Measurements from ENCODE around the gene FEN1.
A peak's percentile ranks its signal among the peaks of the same experiment; 100 is the strongest.

The FEN1 gene

DNA sequence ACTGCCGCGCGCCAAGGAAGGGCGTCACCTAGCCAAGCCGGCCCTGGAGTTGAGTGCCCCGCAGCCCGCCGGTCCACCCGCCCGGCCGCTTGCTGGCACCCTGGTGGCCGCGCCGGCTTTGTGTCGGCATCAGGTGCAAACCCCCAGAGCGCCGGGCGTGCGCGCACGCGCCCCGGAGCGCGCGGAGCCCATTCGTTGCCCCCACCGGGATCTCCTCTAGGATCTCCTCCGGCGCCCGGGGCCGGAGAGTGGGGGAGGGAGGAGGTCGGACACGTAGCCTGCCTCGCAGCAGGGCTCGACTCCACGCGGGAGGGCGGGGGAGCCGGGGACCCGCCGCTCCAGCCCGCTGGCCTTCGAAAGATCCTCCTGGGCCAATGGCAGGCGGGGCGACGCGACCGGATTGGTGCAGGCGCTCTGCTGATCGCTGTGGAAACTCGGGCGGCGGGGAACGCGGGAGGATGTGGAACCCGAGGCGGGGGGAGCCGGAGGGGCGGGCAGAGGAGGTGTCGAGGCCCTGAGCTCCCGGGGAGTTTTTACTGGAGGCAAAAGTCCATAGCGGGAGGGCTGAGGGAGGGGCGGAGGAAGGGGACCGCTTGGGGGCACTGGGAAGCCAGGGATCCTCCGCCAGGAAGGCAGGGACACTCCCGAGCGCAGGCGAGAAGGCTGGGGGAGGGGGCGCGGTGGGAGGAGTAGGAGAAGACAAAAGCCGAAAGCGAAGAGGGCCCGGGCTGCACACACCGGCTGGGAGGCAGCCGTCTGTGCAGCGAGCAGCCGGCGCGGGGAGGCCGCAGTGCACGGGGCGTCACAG is 35.1 kb downstream of the FEN1 start, which contains the start of gene FADS2:
Gene FADS2, plus strand, starts transcription at position 730 of the 808 bp plus-strand sequence. CDS start 91 bp downstream, outside the sequence.
- DNase-seq = peak; percentile 82

DNA sequence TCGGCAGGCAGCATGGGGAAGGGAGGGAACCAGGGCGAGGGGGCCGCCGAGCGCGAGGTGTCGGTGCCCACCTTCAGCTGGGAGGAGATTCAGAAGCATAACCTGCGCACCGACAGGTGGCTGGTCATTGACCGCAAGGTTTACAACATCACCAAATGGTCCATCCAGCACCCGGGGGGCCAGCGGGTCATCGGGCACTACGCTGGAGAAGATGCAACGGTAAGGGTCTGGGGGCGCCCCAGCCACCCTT is 35.6 kb downstream of the FEN1 start:
- no peak for DNase-seq

DNA sequence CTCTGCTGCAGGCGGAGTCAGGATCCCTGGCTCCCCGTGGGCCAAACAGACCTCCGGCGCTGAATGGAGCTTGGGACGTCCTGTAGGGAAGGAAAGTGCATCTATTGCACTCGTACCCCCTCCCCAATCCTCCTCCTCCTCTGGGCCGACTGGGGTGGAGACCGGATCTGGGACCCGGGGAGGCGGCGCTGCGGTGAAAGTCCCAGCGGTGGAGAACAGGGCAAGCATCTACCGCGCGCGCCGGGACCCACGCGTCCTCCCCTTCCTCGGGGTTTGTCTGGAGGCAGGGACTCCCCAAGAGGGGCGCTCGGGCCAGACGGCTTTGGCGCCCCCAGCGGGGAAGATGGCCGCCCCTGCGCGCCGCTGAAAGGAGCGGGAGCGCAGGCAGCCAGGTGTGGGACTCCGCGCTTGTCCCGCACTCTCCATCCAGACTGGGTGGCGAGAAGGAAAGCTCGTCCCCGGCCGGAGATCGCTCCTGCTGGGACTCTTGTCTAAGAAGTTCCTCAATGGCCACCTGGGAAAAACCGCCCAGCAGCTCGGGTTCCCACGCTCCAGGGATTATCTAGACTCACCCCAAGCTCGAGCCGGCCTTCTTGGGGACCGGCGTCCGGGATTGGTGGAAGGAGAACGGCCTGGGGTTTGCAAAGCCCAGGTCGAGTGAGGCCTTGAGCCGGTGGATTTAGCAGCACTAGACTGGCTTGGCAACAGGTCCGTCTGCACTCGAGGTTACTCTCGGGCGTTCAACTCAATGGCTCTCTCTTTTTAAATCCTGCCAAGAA is 36.1 kb downstream of the FEN1 start:
- no peak for DNase-seq

DNA sequence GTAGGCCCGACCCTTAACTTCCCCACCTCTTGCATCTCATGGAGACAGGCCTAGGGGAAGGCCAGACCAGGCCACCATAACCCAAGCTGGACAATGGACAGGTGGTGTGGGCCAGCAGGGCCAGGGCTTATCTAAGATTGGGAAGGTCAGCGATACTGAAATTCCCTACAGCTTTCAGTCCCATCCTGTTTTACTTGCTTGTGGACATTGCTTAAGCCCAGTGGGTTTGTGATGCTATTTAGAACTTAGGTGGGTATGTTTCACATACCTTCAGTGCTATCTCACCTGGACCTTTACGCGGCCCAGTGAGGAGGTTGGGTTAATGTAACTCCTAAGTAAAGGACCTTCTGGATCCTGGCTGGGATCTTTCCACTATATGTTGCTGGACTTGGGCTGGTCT is 37.1 kb downstream of the FEN1 start:
- DNase-seq = no peak

DNA sequence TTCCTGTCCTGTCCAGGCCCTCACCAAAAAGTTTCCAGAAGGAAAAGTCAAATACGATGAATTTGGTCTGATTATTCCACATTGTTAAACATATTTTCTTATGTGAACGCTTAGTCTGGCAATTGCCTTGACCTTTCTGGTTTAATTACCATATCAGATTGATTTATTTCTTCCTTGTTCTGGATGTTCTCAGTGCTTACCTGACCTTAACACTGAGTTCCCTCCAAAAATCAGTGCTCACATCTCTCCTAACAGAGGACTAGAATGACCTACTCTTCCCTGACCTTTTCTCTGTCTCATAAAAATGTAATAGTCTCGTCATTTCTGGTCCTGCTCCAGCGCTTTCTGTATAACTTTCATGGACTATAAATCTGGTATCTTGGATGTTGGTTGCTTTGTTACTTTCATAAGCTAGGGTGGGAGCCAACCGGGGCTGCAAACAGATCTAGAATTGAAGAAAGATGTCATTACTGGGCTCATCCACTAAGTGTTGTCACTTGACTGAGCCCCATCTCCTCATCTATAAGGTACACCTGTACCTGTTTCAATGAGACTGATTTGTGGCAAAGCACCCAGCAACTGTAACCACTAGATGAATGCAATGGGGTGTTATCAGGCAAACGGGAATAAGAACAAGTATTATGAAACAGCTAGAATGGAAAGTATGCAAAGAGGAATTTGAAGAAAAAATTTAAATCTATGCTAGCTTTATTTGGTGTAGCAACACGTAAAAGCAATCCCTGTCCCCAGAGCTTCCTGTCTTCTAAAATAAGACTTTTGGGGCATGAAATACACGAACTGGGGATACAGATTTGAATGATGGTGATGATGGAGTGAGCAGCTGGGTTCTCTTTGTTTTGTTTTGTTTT is 37.8 kb downstream of the FEN1 start:
- no peak for DNase-seq

DNA sequence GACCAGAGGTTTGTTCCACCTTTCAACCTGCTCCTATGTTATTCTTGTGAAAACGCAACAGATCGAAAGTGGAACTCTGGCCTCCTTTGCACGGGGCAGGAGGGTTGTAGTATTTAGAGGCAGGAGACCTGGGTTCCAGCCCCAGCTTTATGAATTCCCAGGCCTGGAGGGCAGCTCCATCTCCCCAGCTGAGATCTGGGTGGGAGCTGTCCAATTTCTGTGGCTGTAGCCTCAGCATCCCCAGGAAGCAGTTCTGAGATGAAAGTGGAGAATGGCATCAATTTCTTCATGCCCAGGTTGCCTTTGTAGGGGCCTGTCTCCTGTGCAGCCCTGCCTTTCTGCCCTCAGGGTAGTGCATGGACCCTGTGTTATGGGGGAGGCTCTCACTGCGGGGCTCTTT is 39.5 kb downstream of the FEN1 start:
- no peak for DNase-seq

DNA sequence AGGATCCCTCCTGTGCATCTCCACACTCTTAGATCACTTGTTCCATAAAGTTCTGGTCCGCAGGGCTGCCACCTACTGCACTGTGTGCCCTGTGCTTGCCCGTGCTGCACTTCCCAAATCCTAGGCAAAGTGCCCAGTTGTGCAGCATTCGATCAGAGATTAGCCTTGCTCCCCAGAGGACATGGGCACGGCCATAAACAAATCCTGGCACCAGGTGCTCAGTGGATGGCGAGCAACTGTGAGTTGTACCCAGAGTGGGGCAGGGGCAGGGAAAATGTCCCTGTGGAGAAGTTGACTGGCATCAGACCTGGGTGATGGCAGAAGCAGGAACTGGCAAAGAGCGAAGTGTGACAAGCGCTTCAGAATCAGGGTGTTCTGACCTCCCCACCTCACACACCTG is 40.0 kb downstream of the FEN1 start:
- no peak for DNase-seq

DNA sequence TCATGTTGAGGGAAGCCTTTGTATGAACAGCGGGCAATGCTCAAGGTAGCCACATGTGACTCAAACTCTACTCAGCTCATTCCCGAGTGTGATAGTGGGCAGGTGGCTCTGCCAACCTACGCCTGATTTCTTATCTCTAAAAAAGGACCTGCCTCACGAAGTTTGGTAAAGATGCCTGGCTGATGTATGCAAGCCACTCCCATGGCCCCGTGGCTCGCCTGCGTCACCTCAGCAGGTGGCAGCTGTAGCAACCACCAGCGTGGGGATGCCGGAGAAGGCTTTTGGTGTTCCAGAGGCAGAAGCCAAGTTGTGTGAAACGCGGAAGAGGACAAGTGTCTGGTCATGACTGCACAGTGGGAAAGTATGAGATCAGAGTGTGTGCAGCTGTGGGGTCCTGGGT is 40.8 kb downstream of the FEN1 start:
- no peak for DNase-seq

DNA sequence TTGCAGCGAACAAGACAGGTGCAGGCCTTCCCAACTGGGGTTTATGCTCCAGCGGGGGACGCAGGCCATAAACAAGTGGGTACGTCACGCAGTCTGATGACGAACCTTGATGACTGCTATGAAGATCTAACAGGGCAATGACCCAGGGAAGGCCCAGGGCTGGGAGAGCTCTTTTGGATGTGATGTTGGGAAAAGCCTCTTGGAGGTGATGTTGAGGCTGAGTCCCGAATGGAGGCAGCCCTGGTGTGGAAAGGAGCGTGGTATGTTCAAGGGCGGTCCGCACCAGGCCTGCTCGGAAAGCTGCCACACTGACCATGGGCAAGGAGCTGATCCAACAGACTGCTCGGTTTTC is 41.2 kb downstream of the FEN1 start:
- no peak for DNase-seq

DNA sequence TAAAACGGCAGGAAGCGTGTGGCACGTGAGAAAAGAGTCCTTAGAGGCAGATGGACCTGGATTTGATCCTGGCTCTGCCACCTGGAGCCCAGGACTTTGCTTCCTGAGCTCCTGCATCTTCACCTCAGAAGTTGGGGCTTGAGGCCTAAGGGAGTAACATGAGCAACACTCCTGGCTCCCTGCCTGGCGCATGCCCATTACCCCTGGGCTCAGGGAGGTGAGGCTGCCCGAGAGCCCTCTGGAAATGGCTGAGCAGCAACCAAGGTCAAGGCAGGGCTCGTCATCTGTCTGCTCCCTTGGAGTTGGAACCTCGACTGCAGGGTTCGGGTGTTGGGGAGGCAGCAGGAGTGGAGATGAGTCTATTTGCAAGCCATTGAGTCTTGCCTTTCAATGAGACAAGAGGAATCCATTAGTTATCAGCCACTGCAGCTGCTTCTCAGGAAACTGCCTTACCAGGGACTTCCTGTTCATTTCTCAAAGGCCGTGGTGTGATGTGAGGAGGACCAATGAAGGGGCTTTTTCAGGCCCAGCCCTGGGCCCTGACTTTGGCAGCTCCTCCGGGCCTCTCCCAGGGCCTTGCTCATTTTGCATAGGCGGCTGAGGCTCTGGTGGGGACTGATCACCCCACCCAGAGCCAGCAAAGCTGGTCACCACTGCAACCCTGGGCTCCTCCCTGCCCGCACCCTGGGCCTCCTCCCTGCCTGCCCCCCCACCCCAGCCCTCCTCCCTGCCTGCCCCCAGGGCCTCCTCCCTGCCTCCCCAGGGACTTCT is 41.8 kb downstream of the FEN1 start:
- no peak for DNase-seq

DNA sequence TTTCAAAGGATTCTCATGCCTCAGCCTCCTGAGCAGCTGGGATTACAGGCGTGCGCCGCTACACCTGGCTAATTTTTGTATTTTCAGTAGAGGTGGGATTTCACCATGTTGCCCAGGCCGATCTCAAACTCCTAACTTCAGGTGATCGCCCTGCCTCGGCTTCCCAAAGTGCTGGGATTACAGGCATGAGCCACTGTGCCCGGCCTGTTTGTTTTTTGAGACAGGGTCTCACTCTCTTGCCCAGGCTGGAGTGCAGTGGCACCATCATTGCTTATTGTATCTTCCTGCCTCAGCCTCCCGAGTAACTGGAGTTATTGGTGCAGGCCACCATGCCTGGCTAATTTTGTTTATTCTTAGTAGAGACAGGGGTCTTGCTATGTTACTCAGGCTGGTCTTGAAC is 43.5 kb downstream of the FEN1 start:
- DNase-seq = no peak

DNA sequence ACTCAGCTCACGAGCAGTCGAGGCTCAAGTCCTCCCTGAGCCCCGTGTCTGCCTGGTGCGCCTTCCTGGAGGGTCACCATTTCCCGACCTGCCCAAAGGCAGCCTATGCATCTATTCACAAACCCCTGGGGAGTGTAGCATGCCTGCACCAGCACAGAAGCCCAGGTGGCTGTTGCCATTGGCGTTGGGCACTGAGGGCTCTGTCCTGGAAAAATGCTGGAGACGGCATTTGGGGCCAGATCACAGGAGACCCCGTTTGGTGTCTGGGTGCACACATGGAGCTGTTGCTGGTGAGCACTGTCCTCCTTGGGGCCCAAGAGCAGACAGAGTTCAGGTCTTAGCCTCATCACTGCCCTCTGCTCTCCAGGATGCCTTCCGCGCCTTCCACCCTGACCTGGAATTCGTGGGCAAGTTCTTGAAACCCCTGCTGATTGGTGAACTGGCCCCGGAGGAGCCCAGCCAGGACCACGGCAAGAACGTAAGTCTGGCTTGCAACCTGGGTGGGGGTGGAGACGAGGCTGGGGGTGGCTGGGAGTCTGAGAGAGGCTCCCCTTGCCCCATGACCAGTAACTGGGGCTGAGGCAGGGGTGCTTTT is 44.8 kb downstream of the FEN1 start:
- DNase-seq = no peak

DNA sequence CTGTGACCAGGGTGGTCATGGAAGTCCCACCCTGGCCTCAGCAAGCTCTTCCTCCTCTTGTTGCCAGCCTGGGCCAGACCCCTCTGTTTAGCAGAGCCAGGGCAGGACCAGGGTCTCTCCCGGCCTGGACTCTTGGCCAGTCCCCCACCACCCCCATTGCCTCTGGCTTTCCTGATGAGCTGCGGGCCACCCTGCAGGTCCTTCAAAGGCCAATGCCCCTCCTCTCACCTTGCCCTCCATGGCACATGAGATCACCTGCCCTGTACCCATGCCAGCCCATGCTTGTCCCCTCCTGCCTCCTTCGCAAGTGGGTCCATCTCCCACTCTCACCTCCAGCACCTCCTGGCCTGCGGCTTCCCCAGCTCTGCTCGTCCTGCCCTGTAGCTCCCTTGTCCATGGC is 45.8 kb downstream of the FEN1 start:
- DNase-seq = no peak

DNA sequence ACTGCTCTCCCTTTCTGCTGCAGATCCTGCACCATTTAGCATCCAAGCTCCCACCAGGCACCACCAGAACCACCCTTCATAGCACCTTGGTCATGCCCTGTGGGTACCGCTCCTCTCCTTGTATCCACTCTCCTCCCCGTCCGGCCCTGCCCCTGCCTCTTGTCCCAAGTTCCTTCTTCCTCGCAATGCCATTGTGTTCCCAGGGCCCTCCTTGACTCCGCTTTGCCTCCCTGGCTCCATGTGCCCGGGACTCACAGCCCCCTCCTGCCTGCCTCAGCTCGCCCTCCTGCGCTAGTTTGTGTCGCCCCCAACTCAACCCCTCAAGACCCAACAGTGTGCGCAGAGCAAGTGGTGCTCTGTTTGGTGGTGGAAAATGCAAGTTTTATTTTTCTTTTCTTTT is 46.2 kb downstream of the FEN1 start:
- no peak for DNase-seq

DNA sequence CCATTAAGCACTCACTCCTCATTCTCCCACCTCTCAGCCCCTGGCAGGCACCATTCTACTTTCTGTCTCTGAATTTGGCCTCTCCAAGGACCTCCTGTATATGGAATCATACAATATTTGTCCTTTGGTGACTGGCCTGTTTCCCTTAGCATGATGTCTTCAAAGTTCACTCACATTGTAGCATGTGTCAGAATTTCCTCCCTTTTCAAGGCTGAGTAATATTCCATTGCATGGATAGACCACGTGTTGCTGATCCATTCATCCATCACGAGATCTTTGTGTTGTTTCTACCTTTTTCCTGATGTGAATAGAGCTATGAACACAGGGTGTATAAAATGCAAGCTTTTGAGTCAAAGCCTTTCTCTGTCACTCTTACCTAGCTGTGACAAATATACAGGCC is 47.0 kb downstream of the FEN1 start:
- no peak for DNase-seq

DNA sequence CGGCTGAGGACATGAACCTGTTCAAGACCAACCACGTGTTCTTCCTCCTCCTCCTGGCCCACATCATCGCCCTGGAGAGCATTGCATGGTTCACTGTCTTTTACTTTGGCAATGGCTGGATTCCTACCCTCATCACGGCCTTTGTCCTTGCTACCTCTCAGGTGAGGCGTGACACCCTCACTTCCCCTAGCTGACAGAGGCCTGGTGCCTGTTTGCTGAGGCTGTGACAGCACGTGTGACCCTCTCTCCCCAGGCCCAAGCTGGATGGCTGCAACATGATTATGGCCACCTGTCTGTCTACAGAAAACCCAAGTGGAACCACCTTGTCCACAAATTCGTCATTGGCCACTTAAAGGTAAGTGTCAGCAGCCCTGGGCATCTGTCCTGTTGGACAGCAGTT is 47.7 kb downstream of the FEN1 start:
- DNase-seq = no peak

DNA sequence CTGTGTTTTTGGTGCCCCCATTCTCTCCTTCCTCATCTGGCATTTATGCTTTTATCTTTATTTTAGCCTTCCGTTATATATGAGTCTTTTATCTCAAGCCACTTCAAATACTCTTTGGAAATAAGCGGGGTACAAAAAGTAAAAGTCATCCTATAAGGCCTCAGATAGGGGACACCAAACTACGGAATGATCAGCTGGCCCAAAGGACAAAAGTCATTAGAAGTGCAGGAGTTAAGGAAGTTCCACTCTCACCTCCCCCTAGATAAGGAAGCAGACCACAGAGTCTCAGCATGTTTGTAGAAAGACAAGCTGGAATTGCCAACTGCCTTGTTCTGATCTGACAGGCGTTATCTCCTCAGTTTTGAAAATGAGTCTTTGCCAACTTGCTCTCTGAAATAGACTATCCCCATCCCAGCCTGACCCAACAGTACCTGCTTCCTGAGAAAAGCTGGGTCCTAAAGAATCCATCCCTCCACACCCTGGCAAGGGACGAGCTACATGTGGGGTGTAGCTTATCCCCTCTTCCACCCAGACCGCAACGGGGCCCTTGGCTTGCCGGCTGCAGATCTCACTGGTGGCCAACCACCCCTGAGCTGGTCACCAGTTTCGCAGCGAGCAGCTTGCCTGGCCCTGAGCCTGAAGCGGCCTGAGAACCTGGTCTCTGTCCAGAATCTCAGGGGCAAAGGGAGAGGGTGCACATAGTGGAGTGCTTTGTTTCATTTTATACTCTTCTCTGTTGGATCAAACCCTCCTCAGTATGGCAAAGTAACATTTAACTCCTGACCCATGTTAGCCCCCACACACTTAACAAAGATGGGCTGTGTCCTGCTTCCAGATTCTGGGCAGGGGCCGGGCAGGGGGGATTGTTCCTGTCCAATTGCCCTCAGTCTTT is 49.2 kb downstream of the FEN1 start:
- DNase-seq = no peak

DNA sequence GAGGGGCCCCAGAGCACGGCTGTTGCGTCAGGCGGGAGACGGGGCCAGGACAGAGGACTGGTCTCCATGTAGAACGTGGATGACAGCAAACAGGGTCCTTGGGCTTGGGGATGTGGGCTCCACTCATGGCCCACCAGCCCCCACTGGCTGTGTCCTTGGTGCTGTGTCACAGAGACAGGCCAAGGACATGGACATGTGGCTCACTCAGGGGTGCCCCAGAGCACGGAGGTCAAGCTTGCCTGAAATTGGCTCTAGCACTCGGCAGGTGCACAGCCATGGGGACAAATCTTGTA is 49.8 kb downstream of the FEN1 start:
- DNase-seq = no peak

DNA sequence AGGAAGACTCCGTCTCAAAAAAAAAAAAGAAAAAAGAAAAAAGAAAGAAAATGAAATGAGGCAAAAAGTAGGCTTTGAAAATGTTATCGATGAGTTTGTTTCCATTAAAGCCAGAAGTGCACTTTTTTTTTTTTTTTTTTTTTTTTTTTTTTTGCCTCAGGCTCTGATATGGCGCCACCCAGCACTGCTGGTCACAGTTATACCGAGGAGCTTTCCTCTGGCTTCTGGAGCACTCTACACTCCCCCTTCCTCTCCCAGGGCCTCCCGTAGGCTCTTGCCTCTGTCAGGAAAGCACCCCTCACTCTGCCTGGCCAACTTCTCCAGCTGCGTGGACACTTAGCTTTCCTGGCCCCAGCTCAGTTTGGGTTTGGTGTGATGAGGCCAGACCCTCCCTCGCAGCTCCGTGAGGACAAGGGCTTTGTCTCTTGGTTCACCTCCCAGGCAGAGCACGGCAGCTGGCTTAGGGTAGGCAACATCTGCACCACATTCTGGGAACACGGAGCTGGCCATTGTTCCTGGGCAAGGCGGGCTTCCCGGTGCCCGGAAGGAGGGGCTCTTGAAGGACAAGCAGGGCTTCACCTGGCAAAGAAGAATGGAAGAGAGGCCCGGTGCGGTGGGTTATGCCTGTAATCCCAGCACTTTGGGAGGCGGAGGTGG is 52.3 kb downstream of the FEN1 start:
- DNase-seq = no peak

DNA sequence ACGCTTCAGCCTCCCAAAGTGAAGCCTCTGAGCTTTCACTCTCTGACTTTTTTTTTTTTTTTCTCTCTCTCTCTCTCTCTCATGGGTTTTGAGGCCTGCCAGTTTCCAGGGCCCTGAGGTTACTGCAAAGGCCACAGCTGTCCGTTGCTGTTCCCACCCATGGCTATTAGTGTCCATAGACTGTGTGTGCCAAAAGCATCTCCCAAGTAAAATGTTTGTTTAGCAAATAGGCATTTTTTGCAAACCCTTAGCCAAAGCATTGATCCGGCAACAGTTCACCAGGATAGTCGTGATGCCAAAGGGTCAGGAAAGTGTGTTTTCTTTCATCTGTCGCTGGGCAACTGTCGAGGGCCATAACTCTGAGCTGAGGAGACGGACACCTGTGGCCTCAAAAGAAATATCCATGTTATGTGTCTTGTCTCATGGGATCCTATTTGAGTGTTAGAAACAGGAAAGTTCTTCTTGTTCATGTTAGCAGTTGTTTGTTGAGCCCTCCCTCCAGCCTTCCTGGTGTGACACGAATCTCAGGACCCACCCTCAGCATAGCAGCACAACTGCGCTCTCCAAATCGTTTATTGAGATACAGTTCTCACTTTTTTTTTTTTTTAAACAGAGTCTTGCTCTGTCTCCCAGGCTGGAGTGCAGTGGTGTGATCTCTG is 53.8 kb downstream of the FEN1 start:
- DNase-seq = no peak
